KMS-11 (cell line): ENCODE results near the gene CDC26.

Source experiments
- H2AFZ ChIP-seq: fragments of 200-600 bp; sonication (generic); 2 replicates; pipeline ENCODE4 v1.6.1; 2016; ENCODE audit warnings: antibody characterized with exemption, mixed run types, low read depth
- H3K27ac ChIP-seq: fragments of 200-600 bp; sonication (generic); 2 replicates; pipeline ENCODE4 v1.6.1; 2016; ENCODE audit warnings: mild to moderate bottlenecking, mixed run types
- H3K27me3 ChIP-seq: fragments of 200-600 bp; sonication (generic); 2 replicates; pipeline ENCODE4 v1.6.1; 2017; ENCODE audit warnings: mild to moderate bottlenecking, low read depth, mixed run types, moderate library complexity; ENCODE audit not compliant: insufficient read depth
- H3K36me3 ChIP-seq: fragments of 200-600 bp; sonication (generic); 2 replicates; pipeline ENCODE4 v1.6.1; 2017; ENCODE audit warnings: mild to moderate bottlenecking, mixed run types; ENCODE audit not compliant: insufficient read depth
- H3K4me1 ChIP-seq: fragments of 200-600 bp; sonication (generic); 2 replicates; pipeline ENCODE4 v1.6.1; 2016; ENCODE audit warnings: mild to moderate bottlenecking, low read depth, mixed run types; ENCODE audit not compliant: poor library complexity, severe bottlenecking
- H3K4me2 ChIP-seq: fragments of 200-600 bp; sonication (generic); 2 replicates; pipeline ENCODE4 v1.7.0; 2016; ENCODE audit warnings: mild to moderate bottlenecking, mixed run types
- H3K4me3 ChIP-seq: fragments of 200-600 bp; sonication (generic); IDR thresholded peaks from 2 replicates; pipeline ENCODE4 v1.6.1; 2017; ENCODE audit warnings: low read depth, low read length, mixed read lengths; ENCODE audit not compliant: insufficient read depth
- H3K79me2 ChIP-seq: fragments of 200-600 bp; sonication (generic); 2 replicates; pipeline ENCODE4 v1.6.1; 2016; ENCODE audit warnings: low read depth, mixed run types; ENCODE audit not compliant: insufficient read depth
- H3K9ac ChIP-seq: fragments of 200-600 bp; sonication (generic); 2 replicates; pipeline ENCODE4 v1.6.1; 2016; ENCODE audit warnings: mild to moderate bottlenecking, mixed run types
- H4K20me1 ChIP-seq: fragments of 200-600 bp; sonication (generic); 2 replicates; pipeline ENCODE4 v1.6.1; 2016; ENCODE audit warnings: mild to moderate bottlenecking, mixed run types; ENCODE audit not compliant: insufficient read depth
- CTCF ChIP-seq: fragments of 200-600 bp; sonication (generic); conservative IDR thresholded peaks from 2 replicates; pipeline ENCODE4 v1.6.1; 2017; ENCODE audit warnings: low read depth, mild to moderate bottlenecking, antibody characterized with exemption, low read length, moderate library complexity, mixed read lengths

CDC26 gene

GRCh38 chr9:113310538-113310937 lies 35.2 kb upstream of the CDC26 start:
- no peak overlapping the region for H3K9ac ChIP-seq
- H3K4me1 ChIP-seq: no peaks in the 10 kb centered on the region
- no peaks in the 10 kb centered on the region for H4K20me1 ChIP-seq
- H3K4me3 ChIP-seq: no peak overlapping the region
- H2AFZ ChIP-seq: no peak overlapping the region
- H3K27ac ChIP-seq: no peak overlapping the region
- H3K27me3 ChIP-seq: no peaks in the 10 kb centered on the region
- no peaks in the 10 kb centered on the region for H3K36me3 ChIP-seq
- no peak overlapping the region for H3K4me2 ChIP-seq
- no peak for TF ChIP-seq CTCF
- no peaks in the 10 kb centered on the region for H3K79me2 ChIP-seq

GRCh38 chr9:113309204-113309813 lies 33.9 kb upstream of the CDC26 start:
- H3K4me1 ChIP-seq: no peaks in the 10 kb centered on the region
- H3K27ac ChIP-seq: no peak overlapping the region
- no peak overlapping the region for H2AFZ ChIP-seq
- no peaks in the 10 kb centered on the region for H3K79me2 ChIP-seq
- H4K20me1 ChIP-seq: no peaks in the 10 kb centered on the region
- H3K36me3 ChIP-seq: no peaks in the 10 kb centered on the region
- H3K4me2 ChIP-seq: no peak overlapping the region
- H3K27me3 ChIP-seq: no peaks in the 10 kb centered on the region
- no peak overlapping the region for H3K9ac ChIP-seq
- TF ChIP-seq CTCF: peak; percentile 59
- no peak overlapping the region for H3K4me3 ChIP-seq

- Histone ChIP-seq H3K27ac (no peak overlapping the region), H3K36me3 (no peaks in the 10 kb centered on the region), H3K9ac (no peak overlapping the region), H4K20me1 (no peaks in the 10 kb centered on the region), H3K27me3 (no peaks in the 10 kb centered on the region), H3K4me1 (no peaks in the 10 kb centered on the region), H3K4me3 (no peak overlapping the region), H3K79me2 (no peaks in the 10 kb centered on the region), H2AFZ (no peak overlapping the region), H3K4me2 (no peak overlapping the region)
- no peak for TF ChIP-seq CTCF
Observed at GRCh38 chr9:113307396-113307975, 32.1 kb upstream of the CDC26 start.

- H3K4me2 ChIP-seq: no peak overlapping the region
- no peaks in the 10 kb centered on the region for H4K20me1 ChIP-seq
- H3K27me3 ChIP-seq: no peaks in the 10 kb centered on the region
- H3K27ac ChIP-seq: no peak overlapping the region
- no peaks in the 10 kb centered on the region for H3K36me3 ChIP-seq
- no peak overlapping the region for H3K4me3 ChIP-seq
- no peak for TF ChIP-seq CTCF
- no peaks in the 10 kb centered on the region for H3K79me2 ChIP-seq
- H3K4me1 ChIP-seq: no peaks in the 10 kb centered on the region
- no peak overlapping the region for H2AFZ ChIP-seq
- no peak overlapping the region for H3K9ac ChIP-seq
Observed at GRCh38 chr9:113306566-113306965, 31.2 kb upstream of the CDC26 start.
